GM11168 (cell line): ENCODE measurements around the gene TTYH2.
"Not testable (repeated sequence)": the region's sequence is repeated elsewhere in the genome, so short reads cannot be mapped to it uniquely, and the experiment has no call there.

Experiments used
- in situ Hi-C: fragments of 300-500 bp; cut with MboI; formaldehyde crosslinking; loops from one replicate; pipeline ENCODE4 v1.12.0; 2022; ENCODE audit warnings: low sequenced_read_pairs; ENCODE audit not compliant: unreplicated experiment

TTYH2 gene

DNA sequence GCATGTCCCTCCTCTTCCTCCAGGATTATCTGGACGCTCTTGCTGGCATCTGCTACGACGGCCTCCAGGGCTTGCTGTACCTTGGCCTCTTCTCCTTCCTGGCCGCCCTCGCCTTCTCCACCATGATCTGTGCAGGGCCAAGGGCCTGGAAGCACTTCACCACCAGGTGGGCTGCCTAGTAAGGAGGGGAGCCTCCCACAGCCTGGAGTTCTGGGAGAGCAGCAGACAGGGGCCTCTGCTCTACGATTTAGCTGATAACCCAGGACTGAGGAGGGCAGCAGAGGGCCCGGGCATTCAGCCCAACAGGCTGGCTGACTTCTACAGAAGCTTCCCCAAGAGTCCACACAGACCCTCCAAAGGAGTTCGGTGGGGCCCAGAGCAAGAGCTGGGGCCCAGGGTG lies 38.8 kb downstream of the TTYH2 start:
- in situ Hi-C loops = no loop called here

DNA sequence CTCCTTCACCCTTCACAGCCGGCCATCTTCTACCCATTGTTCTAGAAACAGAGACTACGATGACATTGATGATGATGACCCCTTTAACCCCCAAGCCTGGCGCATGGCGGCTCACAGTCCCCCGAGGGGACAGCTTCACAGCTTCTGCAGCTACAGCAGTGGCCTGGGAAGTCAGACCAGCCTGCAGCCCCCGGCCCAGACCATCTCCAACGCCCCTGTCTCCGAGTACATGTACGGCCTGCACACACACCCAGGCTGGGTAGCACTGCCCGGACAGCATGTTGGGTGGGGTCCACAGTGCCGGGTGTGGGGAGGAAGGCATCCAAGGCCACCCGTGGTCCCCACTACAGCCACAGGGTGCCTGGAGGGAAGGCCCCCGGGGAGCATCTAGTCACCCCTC lies 39.7 kb downstream of the TTYH2 start:
- in situ Hi-C loops = no loop called here

DNA sequence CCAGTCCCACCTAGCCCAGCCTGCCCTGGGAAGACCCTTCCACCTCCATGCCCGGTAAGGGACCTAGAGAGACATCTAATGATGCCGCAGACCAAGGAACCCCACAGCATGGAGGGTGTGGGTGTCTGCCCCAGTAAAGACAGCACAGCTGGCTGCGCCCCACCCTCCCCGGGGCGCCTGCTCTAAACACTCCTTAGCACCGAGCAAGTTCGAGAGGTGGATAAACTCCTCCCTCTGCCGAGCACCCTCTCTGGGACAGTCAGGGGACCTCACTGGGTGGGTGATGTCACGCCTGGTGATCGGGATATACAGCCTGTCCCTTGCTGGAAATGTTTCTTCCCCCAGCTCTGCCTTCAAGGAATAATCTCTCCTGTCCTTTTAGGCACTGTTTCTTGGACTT lies 43.9 kb downstream of the TTYH2 start:
- in situ Hi-C loops = no loop called here

DNA sequence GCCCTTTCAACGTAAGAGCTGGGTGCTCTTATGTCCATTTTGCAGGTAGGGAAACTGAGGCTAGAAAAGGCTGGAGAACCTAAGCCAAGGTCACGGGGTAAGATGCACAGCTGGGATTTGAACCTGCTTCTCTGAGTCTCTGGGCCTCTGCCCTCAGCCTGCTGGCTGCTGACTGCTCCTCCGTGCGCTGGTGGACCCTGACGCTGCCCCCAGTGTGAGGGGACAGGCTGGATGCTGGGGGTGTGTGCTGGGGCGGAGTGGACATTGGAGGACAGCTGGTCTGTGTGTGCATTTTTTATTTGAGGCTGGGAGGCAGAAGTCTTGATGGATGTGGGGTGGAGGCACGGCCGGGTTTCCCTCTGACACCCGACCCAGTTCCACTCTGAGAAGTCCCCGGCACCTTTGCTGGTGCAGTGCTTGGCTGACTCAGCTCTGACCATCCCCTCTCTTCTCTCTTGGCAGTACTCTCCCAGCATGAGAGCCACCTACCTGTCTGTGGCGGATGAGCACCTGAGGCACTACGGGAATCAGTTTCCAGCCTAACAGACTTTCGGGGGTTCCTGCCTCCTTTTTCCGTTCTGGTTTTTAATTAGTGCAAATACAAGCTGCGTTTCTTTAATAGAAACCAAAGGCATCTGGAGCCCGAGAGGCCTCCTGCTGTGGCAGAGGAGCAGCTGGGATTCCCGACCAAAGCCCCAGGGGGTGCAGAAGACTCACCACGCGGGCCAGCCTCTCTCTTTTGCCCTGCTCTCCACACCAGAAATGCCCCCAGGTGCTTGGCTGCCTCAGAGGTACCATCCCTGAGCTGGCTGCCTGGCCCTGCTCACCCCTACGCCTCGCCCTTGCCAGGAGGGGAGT lies 46.5 kb downstream of the TTYH2 start:
- in situ Hi-C loops = no loop called here

DNA sequence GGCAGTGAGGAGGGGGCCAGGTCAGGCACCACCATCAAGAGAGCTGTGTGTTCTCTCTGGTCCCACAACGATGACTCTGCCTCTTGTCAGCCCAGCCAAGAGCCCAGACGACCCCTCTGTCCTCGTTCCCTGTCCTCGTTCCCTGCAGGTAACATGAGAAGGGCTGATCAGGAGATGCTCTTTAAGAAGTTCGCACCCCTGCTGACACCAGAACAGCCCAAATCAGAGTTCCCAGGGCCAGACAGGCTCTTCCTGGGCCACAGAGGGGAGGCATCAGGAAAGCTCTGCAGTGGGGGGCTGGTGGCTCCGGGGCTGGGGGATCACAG lies 47.1 kb downstream of the TTYH2 start:
- in situ Hi-C loops = no loop called here

DNA sequence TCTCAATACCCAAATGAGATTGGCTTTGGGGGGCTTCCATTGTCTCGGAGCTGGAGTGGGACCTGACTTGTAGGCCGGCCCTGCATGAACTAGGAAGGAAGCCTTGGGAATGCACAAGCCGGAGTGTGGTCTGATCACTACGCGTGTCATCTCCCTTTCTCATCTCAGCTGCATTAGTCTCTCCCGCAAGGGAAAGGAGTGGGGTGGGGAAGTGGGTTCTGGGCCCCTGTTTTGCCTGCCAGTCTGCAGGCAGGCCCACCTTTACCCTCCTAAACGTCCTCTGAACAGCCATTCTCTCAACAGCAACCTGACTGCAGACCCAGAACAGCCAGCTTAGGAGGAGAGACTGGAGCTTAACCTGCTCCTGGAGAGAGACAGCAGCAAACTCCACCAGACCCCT lies 49.2 kb downstream of the TTYH2 start:
- in situ Hi-C loops = no loop called here

DNA sequence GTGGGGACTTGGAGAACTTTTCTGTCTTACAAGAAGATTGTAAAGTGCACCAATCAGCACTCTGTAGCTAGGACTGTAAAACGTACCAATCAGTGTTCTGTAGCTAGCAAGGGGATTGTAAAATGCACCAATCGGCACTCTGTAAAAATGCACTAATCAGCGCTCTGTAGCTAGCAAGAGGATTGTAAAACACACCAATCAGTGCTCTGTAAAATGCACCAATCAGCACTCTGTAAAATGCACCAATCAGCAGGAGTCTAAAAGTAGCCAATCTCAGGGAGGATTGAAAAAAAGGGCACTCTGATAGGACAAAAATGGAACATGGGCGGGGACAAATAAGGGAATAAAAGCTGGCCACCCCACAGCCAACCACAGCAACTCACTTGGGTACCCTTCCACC lies 53.7 kb downstream of the TTYH2 start:
- in situ Hi-C loops = not testable (repeated sequence)

DNA sequence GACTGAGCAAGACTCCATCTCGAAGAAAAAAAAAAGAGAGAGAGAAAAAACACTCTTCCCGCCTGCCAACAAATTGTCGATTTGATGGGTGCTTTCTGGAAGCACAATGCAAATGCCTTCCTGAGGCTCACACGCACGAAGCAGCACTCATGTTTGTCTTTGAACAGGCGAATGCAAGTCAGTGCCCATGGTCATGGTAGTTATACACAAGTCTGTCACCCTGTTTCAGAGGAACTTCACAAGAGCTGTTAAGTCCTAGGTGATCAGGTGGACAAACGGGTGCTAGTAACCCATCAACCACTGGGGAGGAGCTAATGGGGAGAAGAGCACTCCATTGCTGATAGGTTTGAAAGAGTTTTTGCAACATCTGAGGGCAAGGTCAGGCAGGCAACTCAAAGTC lies 54.2 kb downstream of the TTYH2 start:
- in situ Hi-C loops = no loop called here

DNA sequence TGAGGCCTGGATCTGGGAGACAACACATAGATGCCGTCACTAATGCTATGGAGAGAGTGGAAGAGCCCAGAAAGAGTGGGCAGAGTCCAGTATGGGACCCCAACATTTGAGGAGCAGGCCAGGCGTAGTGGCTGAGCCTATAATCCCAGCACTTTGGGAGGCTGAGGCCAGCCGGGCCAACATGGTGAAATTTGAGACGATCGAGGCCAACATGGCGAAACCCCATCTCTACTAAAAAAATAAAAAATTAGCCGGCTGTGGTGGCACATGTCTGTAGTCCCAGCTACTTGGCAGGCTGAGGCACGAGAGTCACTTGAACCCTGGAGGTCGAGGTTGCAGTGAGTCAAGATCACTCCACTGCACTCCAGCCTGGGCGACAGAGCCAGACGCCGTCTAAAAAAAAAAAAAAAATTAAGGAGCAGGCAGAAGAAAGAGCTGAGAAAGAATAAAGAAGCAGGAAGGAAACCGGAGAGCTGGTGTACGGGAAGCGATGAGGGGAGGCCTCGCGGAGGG lies 54.7 kb downstream of the TTYH2 start:
- in situ Hi-C loops = no loop called here

DNA sequence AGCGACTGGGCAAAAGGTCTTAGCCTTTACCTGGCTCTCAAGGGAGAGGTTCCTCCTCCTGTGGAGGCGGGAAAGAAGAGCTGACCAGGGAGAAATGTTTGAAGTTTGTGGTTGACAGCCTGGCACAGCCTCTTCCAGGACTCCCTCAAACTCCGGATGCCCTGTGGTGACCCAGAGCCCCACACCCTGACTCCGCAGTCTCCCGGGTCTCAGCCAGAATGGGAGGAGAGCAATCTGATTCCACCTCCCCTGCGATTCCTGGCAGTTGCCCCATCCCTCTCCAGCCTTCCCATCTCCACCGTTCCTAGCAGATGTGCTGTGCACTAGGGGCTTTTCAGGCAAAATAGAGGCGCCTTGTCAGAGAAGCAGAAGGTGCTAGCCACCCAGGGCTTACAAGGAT lies 55.2 kb downstream of the TTYH2 start:
- in situ Hi-C loops = no loop called here

DNA sequence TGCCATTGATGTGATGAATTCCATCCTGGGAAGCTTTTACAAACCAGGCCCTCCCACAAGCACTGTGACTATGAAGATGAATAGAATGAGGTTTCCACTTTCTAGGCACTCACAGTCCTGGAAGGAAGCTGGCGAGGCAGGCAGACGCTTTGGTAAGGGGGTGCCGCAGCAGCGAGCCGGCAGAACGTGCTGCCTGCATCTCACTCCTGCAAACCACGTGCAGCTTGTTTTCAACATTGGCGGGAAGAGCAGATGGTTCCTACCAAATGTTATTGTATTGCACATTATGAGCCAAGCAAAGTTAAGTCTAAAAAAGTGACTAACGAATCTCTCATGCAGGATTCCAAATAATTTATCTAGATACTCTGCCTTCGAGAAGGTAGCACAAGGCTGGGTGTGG lies 57.0 kb downstream of the TTYH2 start:
- in situ Hi-C loops = no loop called here

DNA sequence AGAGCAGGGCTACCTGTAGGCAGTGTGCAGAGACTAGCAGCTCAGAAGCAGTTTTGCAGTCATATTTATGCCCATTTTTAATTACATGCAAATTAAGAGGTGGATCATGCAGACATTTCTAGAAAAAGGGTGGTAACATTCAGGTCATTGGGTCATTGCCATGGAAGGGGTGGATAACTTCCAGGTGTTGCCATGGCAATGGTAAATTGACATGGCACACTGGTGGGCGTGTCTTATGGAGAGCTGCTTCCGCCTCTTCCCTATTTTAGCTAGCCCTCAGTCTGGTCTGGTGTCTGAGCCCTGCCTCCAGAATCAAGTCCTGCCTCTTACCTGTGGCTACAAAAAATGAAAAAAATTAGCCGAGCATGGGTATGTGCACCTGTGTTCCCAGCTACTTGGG lies 57.9 kb downstream of the TTYH2 start:
- in situ Hi-C loops = no loop called here

DNA sequence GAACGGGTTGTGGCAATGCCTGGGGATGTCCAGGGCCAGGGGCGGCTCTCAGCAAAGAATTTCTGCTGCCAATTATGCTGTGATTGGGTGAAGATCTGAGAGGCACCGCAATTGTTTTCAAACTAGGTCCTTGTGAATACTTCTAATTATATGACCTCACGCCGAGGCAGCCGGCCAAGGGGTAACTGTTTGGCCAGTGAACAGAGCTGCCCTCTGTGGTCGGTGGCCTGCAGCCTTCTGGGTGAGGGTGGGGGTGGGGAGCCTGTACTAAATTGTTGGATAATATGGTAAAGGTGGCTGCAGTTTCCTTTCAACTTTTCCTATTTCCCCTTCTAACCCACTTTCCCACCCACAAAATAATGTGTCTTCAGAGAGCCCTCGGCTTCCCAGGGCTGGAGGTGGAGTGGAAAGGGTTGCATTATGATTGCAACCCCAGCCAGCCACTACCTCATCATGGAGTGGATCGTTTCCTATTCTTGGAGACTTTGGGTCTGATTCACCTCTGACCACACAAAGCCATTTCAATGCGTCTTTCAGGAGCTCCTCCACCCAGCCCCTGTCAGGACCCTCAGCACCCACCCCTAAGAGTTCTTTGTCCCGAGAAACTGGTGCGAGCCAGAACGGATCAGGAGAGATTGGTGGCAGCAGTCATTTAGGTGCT lies 58.7 kb downstream of the TTYH2 start:
- in situ Hi-C loops = no loop called here

DNA sequence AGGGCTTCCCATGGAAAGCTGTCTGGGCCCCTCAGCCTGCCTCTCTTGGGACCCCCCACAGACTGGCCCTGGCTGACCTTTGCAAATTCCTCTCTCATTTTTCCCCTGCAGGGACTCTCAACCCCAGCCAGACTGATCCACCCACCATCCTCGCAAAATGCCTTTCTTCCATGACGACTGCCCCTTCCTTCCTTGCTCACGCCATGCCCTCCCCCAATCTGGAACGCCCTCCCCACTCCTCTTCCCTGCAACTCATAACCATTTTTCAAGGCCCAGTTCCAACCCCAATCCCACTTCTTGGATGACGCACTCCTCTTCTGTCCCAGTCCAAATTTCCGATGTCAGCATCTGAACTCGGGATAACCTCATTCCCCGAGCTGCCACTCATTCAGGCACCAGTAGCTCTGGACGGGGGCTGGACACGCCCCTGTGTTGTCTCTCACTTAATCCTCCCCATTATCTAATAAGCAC lies 59.4 kb downstream of the TTYH2 start:
- in situ Hi-C loops = no loop called here

DNA sequence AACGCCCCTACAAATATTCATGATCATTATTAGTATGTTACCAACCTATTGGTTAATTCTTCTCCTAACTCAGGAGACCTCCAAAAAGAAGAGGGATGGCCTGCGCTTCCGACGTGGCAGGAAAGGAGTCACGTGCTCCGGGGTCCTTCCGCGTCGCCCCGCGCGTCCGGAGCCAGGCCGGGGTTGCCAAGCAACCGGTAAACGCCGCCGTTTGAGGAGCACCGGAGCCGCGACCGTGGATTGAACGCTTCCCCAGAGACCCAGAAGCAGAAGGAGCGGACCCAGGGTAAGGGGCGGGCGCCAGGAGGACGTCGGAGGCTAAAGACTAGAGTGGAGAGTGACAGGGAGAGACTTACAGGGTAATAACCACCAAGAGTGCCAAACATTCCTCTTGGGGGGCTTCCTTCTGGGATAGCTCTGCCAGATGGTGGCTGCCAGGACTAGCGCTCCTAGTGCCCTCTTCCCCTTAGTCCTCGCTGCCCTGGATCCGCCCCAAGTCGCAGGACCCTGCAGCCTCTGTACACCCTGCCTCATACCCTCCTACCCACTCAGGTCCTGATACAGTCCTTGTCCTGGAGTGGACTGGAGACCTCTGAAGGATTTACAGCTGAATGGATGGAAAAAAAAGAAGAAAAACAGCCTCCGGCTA lies 60.8 kb downstream of the TTYH2 start, which contains the start of gene DNAI2:
Gene DNAI2, plus strand, starts transcription at position 175 of the 649 bp plus-strand sequence. CDS start 7,584 bp downstream, outside the sequence.
- in situ Hi-C loops = no loop called here

DNA sequence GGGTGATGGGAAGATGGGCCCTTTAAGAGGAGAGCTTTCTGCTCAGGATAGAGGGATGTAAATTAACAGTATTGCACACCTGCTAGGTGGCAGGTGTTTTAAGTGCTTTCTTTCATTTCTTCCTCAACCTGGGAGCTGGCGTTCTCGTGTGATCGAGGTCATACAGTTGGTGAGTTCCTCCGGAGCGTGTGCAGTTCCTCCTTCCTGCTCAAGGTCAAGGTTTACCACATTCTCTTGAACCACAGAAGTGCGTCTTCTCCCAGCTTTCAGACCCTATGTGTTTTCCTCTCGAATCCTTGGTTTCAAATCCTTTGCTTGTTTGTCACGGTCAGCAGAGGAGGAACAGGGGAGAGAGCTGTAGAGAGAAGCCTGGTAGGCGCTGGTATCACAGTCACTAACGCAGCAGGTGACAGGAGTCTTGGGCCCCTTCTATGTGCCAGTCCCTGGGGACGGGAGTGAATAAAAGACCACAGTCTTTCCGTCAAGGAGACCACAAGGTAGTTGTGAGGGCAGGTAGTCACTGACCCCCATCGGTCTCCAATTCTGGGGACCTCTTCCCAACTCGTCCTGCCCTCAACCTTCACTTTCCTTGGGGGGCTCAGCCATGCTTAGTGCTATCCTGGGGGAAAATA lies 61.5 kb downstream of the TTYH2 start:
- in situ Hi-C loops = loop anchor here (5.0 kb wide), 1 partner anchor 48 kb away; no protein-coding TSS in a partner anchor

DNA sequence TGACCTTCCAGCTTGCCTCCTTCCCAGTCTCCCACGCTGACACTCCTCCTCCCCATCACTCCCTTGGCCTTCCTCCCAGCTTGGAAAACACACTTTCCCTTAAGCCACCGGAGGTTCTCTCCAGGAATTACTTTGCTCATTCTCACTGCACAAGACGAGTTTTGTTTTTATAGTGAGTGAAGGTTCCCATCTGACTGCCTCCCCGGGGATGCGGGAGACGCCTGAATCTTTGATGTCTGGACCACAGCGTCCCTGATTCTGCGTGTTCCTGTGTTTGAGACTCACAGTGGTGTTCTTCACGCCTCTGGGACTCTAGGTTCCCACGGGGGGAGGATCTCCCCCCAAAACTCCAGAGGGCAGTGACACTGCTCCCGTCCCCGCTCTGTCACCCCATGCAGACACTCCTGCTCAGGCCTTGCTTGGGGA lies 62.7 kb downstream of the TTYH2 start:
- in situ Hi-C loops = loop anchor here (5.0 kb wide), 1 partner anchor 49 kb away; no protein-coding TSS in a partner anchor

DNA sequence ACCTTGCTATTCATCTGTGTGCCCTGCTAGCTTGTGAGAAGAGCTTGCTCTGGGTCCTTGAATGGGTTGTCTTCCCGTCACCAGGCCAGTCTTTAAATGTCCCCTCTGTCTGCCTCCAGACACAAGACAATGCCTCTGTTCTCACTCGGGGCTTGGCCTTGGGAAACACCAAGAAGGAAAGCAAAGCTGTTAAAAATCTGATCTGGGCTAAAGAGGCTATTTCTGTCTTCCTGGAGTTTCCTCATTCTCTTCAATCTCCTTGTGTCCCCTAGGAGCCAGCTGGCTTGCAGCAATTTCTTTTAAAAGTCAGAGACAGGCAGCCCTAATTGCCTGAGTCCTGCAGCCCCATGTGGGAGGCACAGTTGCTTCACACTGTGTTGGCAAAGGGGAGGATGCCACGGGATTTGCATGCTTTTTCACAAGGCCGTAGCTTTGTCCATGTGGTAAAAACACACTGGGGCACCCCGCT lies 63.2 kb downstream of the TTYH2 start:
- in situ Hi-C loops = loop anchor here (5.0 kb wide), 1 partner anchor 49 kb away; no protein-coding TSS in a partner anchor

DNA sequence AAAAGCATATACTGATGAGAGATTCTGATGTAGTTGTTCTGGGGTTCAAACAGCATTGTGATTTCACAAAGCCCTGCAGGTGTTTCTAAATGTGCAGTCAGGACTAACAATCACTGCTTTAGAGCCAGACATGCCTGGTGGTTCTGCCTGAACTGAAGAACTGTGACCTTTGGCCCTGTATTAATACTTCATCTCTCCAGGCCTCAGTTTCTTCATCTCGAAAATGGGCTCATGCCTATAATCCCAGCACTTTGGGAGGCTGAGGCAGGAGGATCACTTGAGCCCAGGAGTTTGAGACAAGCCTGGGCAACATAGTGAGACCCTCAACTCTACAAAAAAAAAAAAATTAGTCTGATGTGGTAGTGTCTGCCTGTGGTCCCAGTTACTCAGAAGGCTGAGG lies 64.6 kb downstream of the TTYH2 start:
- in situ Hi-C loops = loop anchor here (5.0 kb wide), 1 partner anchor 51 kb away; no protein-coding TSS in a partner anchor

DNA sequence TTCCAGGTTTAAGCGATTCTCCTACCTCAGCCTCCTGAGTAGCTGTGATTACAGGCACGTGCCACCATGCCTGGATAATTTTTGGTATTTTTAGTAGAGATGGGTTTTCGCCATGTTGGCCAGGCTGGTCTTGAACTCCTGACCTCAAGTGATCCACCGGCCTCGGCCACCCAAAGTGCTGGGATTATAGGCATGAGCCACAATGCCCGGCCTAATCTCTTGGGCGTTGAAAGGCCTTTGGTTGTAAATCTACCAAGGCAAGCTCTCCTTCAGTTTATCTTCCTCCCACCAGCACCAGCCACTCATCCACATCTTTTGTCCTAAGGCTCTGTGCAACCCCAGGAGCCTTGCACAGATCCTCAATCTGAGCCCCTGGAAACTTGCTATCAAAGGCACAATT lies 66.2 kb downstream of the TTYH2 start:
- in situ Hi-C loops = loop anchor here (5.0 kb wide), 1 partner anchor 52 kb away; no protein-coding TSS in a partner anchor
